C4-2B (cell line): ENCODE measurements around the gene TSPAN10.

ENCODE experiments used
- ZFX ChIP-seq: fragments of 450-650 bp; IDR thresholded peaks from 2 replicates; pipeline ENCODE4 v1.6.1; 2017
- TF ChIP-seq, protein P1 (sequence below): fragments of 450-650 bp; conservative IDR thresholded peaks from 2 replicates; pipeline ENCODE4 v1.5.1; 2017; ENCODE audit warnings: mild to moderate bottlenecking

DNA sequence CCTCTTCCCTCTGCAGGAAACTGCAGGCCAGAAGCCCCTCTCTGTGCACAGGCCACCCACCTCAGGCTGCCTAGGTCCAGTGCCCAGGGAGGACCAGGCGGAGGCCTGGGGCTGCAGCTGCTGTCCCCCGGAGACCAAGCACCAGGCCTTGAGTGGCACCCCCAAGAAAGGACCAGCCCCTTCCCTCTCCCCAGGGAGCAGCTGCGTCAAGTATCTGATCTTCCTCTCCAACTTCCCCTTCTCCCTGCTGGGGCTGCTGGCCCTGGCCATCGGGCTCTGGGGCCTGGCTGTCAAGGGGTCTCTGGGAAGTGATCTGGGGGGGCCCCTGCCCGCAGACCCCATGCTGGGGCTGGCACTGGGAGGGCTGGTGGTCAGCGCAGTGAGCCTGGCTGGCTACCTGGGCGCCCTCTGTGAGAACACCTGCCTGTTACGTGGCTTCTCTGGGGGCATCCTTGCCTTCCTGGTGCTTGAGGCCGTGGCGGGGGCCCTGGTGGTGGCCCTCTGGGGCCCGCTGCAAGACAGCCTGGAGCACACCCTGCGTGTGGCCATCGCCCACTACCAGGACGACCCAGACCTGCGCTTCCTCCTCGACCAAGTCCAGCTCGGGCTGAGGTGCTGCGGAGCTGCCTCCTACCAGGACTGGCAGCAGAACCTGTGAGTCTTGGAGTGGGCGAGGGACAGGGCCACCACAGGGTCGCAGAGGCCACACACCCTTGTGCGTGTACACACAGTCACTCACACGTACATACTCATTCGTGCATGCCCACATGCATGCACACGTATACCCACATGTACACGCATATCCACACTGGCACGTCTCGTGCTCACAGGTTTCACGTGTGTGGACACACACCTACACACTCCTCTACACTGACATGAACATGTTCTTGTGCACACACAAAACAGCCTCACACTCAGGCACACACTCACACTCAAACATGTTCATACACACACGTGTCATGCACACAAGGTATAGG lies 8.3 kb downstream of the TSPAN10 start:
- TF ChIP-seq, protein P1, sequence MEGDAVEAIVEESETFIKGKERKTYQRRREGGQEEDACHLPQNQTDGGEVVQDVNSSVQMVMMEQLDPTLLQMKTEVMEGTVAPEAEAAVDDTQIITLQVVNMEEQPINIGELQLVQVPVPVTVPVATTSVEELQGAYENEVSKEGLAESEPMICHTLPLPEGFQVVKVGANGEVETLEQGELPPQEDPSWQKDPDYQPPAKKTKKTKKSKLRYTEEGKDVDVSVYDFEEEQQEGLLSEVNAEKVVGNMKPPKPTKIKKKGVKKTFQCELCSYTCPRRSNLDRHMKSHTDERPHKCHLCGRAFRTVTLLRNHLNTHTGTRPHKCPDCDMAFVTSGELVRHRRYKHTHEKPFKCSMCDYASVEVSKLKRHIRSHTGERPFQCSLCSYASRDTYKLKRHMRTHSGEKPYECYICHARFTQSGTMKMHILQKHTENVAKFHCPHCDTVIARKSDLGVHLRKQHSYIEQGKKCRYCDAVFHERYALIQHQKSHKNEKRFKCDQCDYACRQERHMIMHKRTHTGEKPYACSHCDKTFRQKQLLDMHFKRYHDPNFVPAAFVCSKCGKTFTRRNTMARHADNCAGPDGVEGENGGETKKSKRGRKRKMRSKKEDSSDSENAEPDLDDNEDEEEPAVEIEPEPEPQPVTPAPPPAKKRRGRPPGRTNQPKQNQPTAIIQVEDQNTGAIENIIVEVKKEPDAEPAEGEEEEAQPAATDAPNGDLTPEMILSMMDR: no peak
- TF ChIP-seq ZFX: no peak
